Endothelial cell of umbilical vein (primary cell): ENCODE measurements around the gene ST6GAL1.

ENCODE experiments used
- CTCF ChIP-seq, 2 donors: IDR thresholded peaks; 1 replicate in 1 of 2; 2 replicates in 1 of 2; pipeline ENCODE4 v1.5.1; 2011; ENCODE audit warnings: low read length in 2 of 2, mild to moderate bottlenecking in 2 of 2, moderate library complexity in 2 of 2, control low read depth in 1 of 2, inconsistent platforms in 1 of 2, low read depth in 1 of 2; ENCODE audit not compliant: insufficient read depth in 1 of 2; ENCODE audit errors: extremely low read depth in 1 of 2
- EZH2 ChIP-seq: IDR thresholded peaks from 2 replicates; pipeline ENCODE4 v1.6.1; 2012; ENCODE audit warnings: borderline replicate concordance, low read depth, mild to moderate bottlenecking, moderate library complexity, low read length, inconsistent platforms; ENCODE audit not compliant: severe bottlenecking
- FOS ChIP-seq: IDR thresholded peaks from 2 replicates; pipeline ENCODE4 v1.6.1; 2011; ENCODE audit warnings: mild to moderate bottlenecking, low read length, moderate library complexity, borderline replicate concordance; ENCODE audit not compliant: insufficient read depth
- JUN ChIP-seq: IDR thresholded peaks from 2 replicates; pipeline ENCODE4 v1.6.1; 2011; ENCODE audit warnings: borderline replicate concordance, low read depth; ENCODE audit not compliant: insufficient read length, insufficient read depth
- MAX ChIP-seq: IDR thresholded peaks from 2 replicates; pipeline ENCODE4 v1.6.1; 2011; ENCODE audit not compliant: insufficient read depth, insufficient read length
- MYC ChIP-seq: IDR thresholded peaks from one replicate; pipeline ENCODE4 v1.6.1; 2011; ENCODE audit warnings: mild to moderate bottlenecking, low read depth, low read length
- POLR2A ChIP-seq: IDR thresholded peaks from 2 replicates; pipeline ENCODE4 v1.6.1; 2012; ENCODE audit warnings: low read depth, mild to moderate bottlenecking, control low read depth, low read length
- POLR2AphosphoS5 ChIP-seq: IDR thresholded peaks from 2 replicates; pipeline ENCODE4 v1.6.1; 2012; ENCODE audit warnings: low read depth, mild to moderate bottlenecking, control low read depth, low read length, moderate library complexity; ENCODE audit not compliant: insufficient read depth

- TF ChIP-seq CTCF (IDR thresholded peaks at IDR 0.05; ENCODE audit: extremely low read depth in 1 of 2, insufficient read depth in 1 of 2, low read depth in 1 of 2, low read length in 2 of 2) (no peak), EZH2 (no peak), JUN (no peak), POLR2AphosphoS5 (no peak), POLR2A (no peak), FOS (no peak), MAX (no peak), MYC (no peak)
These were observed 55.5 kb downstream of the ST6GAL1 start for GRCh38 chr3:186985661-186986364.
